GM10266 (cell line): ENCODE data around the gene SLC30A2.

ENCODE experiments used
- DNase-seq: peaks from one replicate; pipeline ENCODE4 v3.0.0; 2012; ENCODE audit errors: extremely low spot score
- CTCF ChIP-seq: IDR thresholded peaks from 2 replicates; pipeline ENCODE4 v1.5.1; 2012; ENCODE audit warnings: mild to moderate bottlenecking, low read depth; ENCODE audit not compliant: control insufficient read depth, insufficient read depth; ENCODE audit errors: missing control alignments

SLC30A2 gene

GRCh38 chr1:25987951-25988350 is 58.0 kb downstream of the SLC30A2 start:
- no peak for TF ChIP-seq CTCF
- DNase-seq = no peak
